H1 (cell line): Measurements from ENCODE around the gene MICOS13. TPM values are rescaled to one million over a fixed set of nuclear protein-coding genes. Genes with fewer than 3 reads are reported as not detected.

ENCODE experiments used
- CTCF ChIA-PET: fragments of 300-600 bp; sonication (Branson Sonifier 250); formaldehyde crosslinking; loops from one replicate; lab custom pipeline; 2021; ENCODE audit not compliant: partially characterized antibody; lab: Charles Lee
- POLR2A ChIA-PET: fragments of 300-600 bp; sonication (Branson Sonifier 250); formaldehyde crosslinking; loops from one replicate; lab custom pipeline; 2021; ENCODE audit warnings: inconsistent platforms; ENCODE audit not compliant: partially characterized antibody; lab: Charles Lee
- DNase-seq, 2 experiments: peaks; one replicate each; pipeline versions ENCODE4 v3.0.0 to v3.0.0-alpha.2; 2010 to 2022; ENCODE audit warnings: low spot score in 2 of 2, low read depth in 1 of 2, mixed read lengths in 1 of 2
- FAIRE-seq: peaks from 2 replicates; lab custom pipeline; 2011; peaks lifted over from hg19 to GRCh38; lab: Jason Lieb, UNC
- H2AFZ ChIP-seq: 2 replicates; pipeline ENCODE4 v1.8.1; 2012; ENCODE audit warnings: low read length, inconsistent platforms
- H2AK5ac ChIP-seq: 2 replicates; pipeline ENCODE4 v1.6.1; 2013; ENCODE audit warnings: low read depth, low read length
- H2BK120ac ChIP-seq: replicated peaks from 2 replicates; pipeline ENCODE3; 2013; ENCODE audit warnings: low read depth, low read length, inconsistent platforms
- H2BK12ac ChIP-seq: 2 replicates; pipeline ENCODE4 v1.6.1; 2013; ENCODE audit warnings: low read depth, low read length
- H2BK15ac ChIP-seq: 2 replicates; pipeline ENCODE4 v1.6.1; 2013; ENCODE audit warnings: low read length
- H2BK20ac ChIP-seq: 2 replicates; pipeline ENCODE4 v1.6.1; 2013; ENCODE audit warnings: low read length
- H2BK5ac ChIP-seq: 2 replicates; pipeline ENCODE4 v1.6.1; 2013; ENCODE audit warnings: low read depth, low read length
- H3K14ac ChIP-seq: 2 replicates; pipeline ENCODE4 v1.6.1; 2013; ENCODE audit warnings: inconsistent platforms; ENCODE audit not compliant: insufficient read length
- H3K18ac ChIP-seq: 2 replicates; pipeline ENCODE4 v1.6.1; 2013; ENCODE audit warnings: low read length; ENCODE audit errors: extremely low read depth
- H3K23ac ChIP-seq: 2 replicates; pipeline ENCODE4 v1.6.1; 2013; ENCODE audit warnings: inconsistent platforms; ENCODE audit not compliant: insufficient read length
- H3K23me2 ChIP-seq: 2 replicates; pipeline ENCODE4 v1.6.1; 2013; ENCODE audit warnings: low read depth, low read length
- H3K27ac ChIP-seq: 2 replicates; pipeline ENCODE4 v1.6.1; 2011; ENCODE audit warnings: low read depth, low read length, inconsistent platforms
- H3K27me3 ChIP-seq, 4 experiments: replicated peaks in 1 of 4; 1 replicate in 1 of 4; 2 replicates in 3 of 4; pipeline versions ENCODE4 v1.6.1 to v1.8.1; 2011 to 2013; ENCODE audit warnings: low read length in 3 of 4, mild to moderate bottlenecking in 3 of 4, inconsistent platforms in 2 of 4, mixed read lengths in 2 of 4, moderate library complexity in 1 of 4; ENCODE audit not compliant: control insufficient read depth in 3 of 4, insufficient read depth in 3 of 4; ENCODE audit errors: extremely low read depth in 1 of 4
- H3K36me3 ChIP-seq, 4 experiments: 2 replicates each; pipeline versions ENCODE4 v1.6.1 to v1.8.1; 2011 to 2013; ENCODE audit warnings: mild to moderate bottlenecking in 4 of 4, low read length in 3 of 4, moderate library complexity in 2 of 4, control low read depth in 1 of 4, inconsistent platforms in 1 of 4; ENCODE audit not compliant: insufficient read depth in 4 of 4, control insufficient read depth in 2 of 4
- H3K4ac ChIP-seq: replicated peaks from 2 replicates; pipeline ENCODE3; 2013; ENCODE audit warnings: low read length, low read depth, mixed read lengths, inconsistent platforms; ENCODE audit not compliant: insufficient read length
- H3K4me1 ChIP-seq, 4 experiments: replicated peaks in 1 of 4; 1 replicate in 1 of 4; 2 replicates in 3 of 4; pipeline versions ENCODE4 v1.6.1 to v1.8.1; 2011 to 2013; ENCODE audit warnings: low read length in 3 of 4, inconsistent platforms in 2 of 4, mixed read lengths in 1 of 4; ENCODE audit not compliant: insufficient read depth in 4 of 4, control insufficient read depth in 3 of 4
- H3K4me2 ChIP-seq, 2 experiments: 2 replicates each; pipeline versions ENCODE4 v1.6.1 to v1.8.1; 2011 to 2013; ENCODE audit warnings: low read depth in 2 of 2, low read length in 2 of 2, control low read depth in 1 of 2, inconsistent platforms in 1 of 2, mild to moderate bottlenecking in 1 of 2; ENCODE audit not compliant: insufficient read depth in 1 of 2
- H3K4me3 ChIP-seq, 4 experiments: fragments of 200-600, 300-600 bp in 1 of 4; sonication (generic), shearing (Covaris generic), sonication (Bioruptor Twin) in 1 of 4; 2 replicates each; pipeline versions ENCODE4 v1.5.1 to v1.8.1; 2011 to 2016; ENCODE audit warnings: low read length in 4 of 4, low read depth in 3 of 4, control low read depth in 2 of 4, inconsistent platforms in 2 of 4, mild to moderate bottlenecking in 2 of 4, mixed read lengths in 1 of 4, moderate library complexity in 1 of 4; ENCODE audit not compliant: insufficient read depth in 2 of 4; ENCODE audit errors: extremely low read depth in 1 of 4
- H3K56ac ChIP-seq: replicated peaks from 2 replicates; pipeline ENCODE3; 2013; ENCODE audit warnings: low read depth, mild to moderate bottlenecking, mixed read lengths, low read length, inconsistent platforms; ENCODE audit not compliant: insufficient read length
- H3K79me1 ChIP-seq: 2 replicates; pipeline ENCODE4 v1.6.1; 2013; ENCODE audit warnings: low read depth, low read length, control low read depth
- H3K79me2 ChIP-seq, 2 experiments: 2 replicates each; pipeline versions ENCODE4 v1.6.1 to v1.8.1; 2012 to 2013; ENCODE audit warnings: low read length in 2 of 2, mild to moderate bottlenecking in 2 of 2, inconsistent platforms in 1 of 2; ENCODE audit not compliant: insufficient read depth in 2 of 2, control insufficient read depth in 1 of 2
- H3K9ac ChIP-seq, 4 experiments: replicated peaks in 1 of 4; 1 replicate in 1 of 4; 2 replicates in 3 of 4; pipeline versions ENCODE4 v1.6.1 to v1.8.1; 2011 to 2013; ENCODE audit warnings: low read depth in 3 of 4, low read length in 3 of 4, control low read depth in 2 of 4, mild to moderate bottlenecking in 2 of 4, moderate library complexity in 2 of 4, inconsistent platforms in 1 of 4; ENCODE audit errors: extremely low read depth in 1 of 4
- H3K9me3 ChIP-seq, 2 experiments: 2 replicates each; pipeline versions ENCODE4 v1.6.1 to v1.8.1; 2012 to 2013; ENCODE audit warnings: mild to moderate bottlenecking in 2 of 2, moderate library complexity in 2 of 2, control low read depth in 1 of 2, inconsistent platforms in 1 of 2, low read depth in 1 of 2, low read length in 1 of 2, mixed read lengths in 1 of 2; ENCODE audit not compliant: insufficient read depth in 2 of 2
- H4K20me1 ChIP-seq, 2 experiments: replicated peaks in 1 of 2; 2 replicates each; pipeline versions ENCODE3 to v1.8.1; 2011 to 2013; ENCODE audit warnings: inconsistent platforms in 2 of 2, low read length in 2 of 2, mild to moderate bottlenecking in 1 of 2; ENCODE audit not compliant: insufficient read depth in 2 of 2, control insufficient read depth in 1 of 2
- H4K5ac ChIP-seq: 2 replicates; pipeline ENCODE4 v1.6.1; 2013; ENCODE audit warnings: low read length, low read depth, mixed read lengths, inconsistent platforms; ENCODE audit not compliant: insufficient read length
- H4K8ac ChIP-seq: 2 replicates; pipeline ENCODE4 v1.8.0; 2013; ENCODE audit warnings: mild to moderate bottlenecking, moderate library complexity, low read length, inconsistent platforms; ENCODE audit not compliant: insufficient read depth; ENCODE audit errors: extremely low read depth
- H4K91ac ChIP-seq: replicated peaks from 2 replicates; pipeline ENCODE3; 2013; ENCODE audit warnings: low read length, mixed read lengths, inconsistent platforms; ENCODE audit not compliant: insufficient read length
- EZH2 ChIP-seq: fragments of 200-600 bp; sonication (generic); IDR thresholded peaks from 2 replicates; pipeline ENCODE4 v1.7.1; 2012; ENCODE audit warnings: low read depth, mild to moderate bottlenecking, moderate library complexity, low read length, inconsistent platforms; ENCODE audit not compliant: severe bottlenecking
- GTF2F1 ChIP-seq: IDR thresholded peaks from 2 replicates; pipeline ENCODE4 v1.6.1; 2012; ENCODE audit warnings: low read depth, low read length, improper control_type of control experiment, borderline replicate concordance
- MAFK ChIP-seq: IDR thresholded peaks from 2 replicates; pipeline ENCODE4 v1.6.1; 2012; ENCODE audit warnings: low read depth, mild to moderate bottlenecking, improper control_type of control experiment, low read length
- POLR2A ChIP-seq, 2 experiments: IDR thresholded peaks; 1 replicate in 1 of 2; 2 replicates in 1 of 2; pipeline ENCODE4 v1.6.1; 2011; ENCODE audit warnings: low read depth in 2 of 2, low read length in 2 of 2, mild to moderate bottlenecking in 2 of 2; ENCODE audit errors: control extremely low read depth in 1 of 2
- RNF2 ChIP-seq: fragments of 200-900, 300-1000 bp; sonication (generic); IDR thresholded peaks from 2 replicates; pipeline ENCODE4 v1.7.1; 2016; ENCODE audit warnings: borderline replicate concordance, low read depth, mild to moderate bottlenecking, antibody characterized with exemption, low read length; ENCODE audit not compliant: poor library complexity, severe bottlenecking; ENCODE audit errors: missing control alignments
- SP2 ChIP-seq: IDR thresholded peaks from 2 replicates; pipeline ENCODE4 v1.6.1; 2012; ENCODE audit warnings: mild to moderate bottlenecking, low read length, inconsistent platforms
- SP4 ChIP-seq: IDR thresholded peaks from 2 replicates; pipeline ENCODE4 v1.6.1; 2012; ENCODE audit warnings: low read length, inconsistent platforms
- YY1 ChIP-seq: IDR thresholded peaks from 2 replicates; pipeline ENCODE4 v1.6.1; 2011; ENCODE audit warnings: low read depth, mild to moderate bottlenecking, low read length
- WGBS, 2 experiments: shearing (Covaris generic) in 1 of 2; methylation state at CpG; one replicate each; pipeline versions ENCODE4 v1.1.6 to v1.1.7; 2013 to 2015; ENCODE audit warnings: low lambda C conversion rate in 2 of 2, mixed read lengths in 2 of 2, inconsistent platforms in 1 of 2, low coverage in 1 of 2, missing lambda C conversion rate in 1 of 2; ENCODE audit not compliant: insufficient replicate concordance in 2 of 2, insufficient coverage in 1 of 2, insufficient read length in 1 of 2; ENCODE audit errors: extremely low coverage in 1 of 2, missing lambda C conversion rate in 1 of 2; 5-methylcytosine and 5-hydroxymethylcytosine counted together
- polyA plus RNA-seq, 7 experiments: library from polyadenylated mRNA; depleted of rRNA in 3 of 7; stranded (reverse) in 5 of 7; unstranded in 2 of 7; fragments of >200 nt in 5 of 7; fragments of 200-250 nt in 2 of 7; gene quantifications; 1 replicate in 5 of 7; 2 replicates in 1 of 7; 4 replicates in 1 of 7; pipeline versions ENCODE4 v1.2.1 to v1.2.3, GENCODE V29; 2011 to 2013; ENCODE audit warnings: missing spikeins in 2 of 7, mixed read lengths in 2 of 7
- total RNA-seq: library from RNA; stranded (reverse); fragmentation: NEBNext Ultra II Directional; extraction: Animal tissue kit (Norgen Biotek cat#: 25700); gene quantifications from 2 replicates; pipeline ENCODE4 v1.2.1, GENCODE V29; 2021

The MICOS13 gene
- total and polyA plus RNA-seq, 2 of the 8 experiments (the other 6 are each of a cell fraction or from before 2014, with no cell fraction given): 17.3 to 36.1 TPM

DNA sequence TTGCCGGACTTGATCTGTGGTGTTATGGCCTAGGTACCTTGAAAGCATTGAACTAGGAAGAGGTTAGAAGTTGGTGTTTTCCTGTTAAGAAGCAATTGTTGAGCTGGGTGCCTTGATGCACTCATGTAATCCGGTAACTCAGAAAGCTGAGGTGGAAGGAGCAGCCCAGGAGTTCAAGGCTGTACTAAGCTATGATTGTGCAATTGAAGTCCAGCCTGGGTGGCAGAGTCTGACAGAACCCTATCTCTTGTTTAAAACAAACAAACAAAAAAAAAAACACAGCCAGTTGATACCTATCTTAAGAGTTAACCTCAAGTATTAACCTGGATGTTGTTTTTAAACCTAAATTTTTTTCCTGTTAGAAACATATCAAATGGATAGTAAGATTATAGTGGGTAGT is 38.1 kb downstream of the MICOS13 start:
- Histone ChIP-seq H2BK5ac (no peak overlapping the region), H3K56ac (no peak overlapping the region), H3K36me3 (peaks cover 16 to 59% (median 47%) of the 10 kb centered on the region in 4 experiments), H3K9ac (no peak overlapping the region), H3K79me2 (peaks cover 3 to 88% of the 10 kb centered on the region in 2 experiments; a peak in 3 of 4 replicates), H3K4ac (no peak overlapping the region), H3K27me3 (no peaks in the 10 kb centered on the region), H3K4me1 (no peaks in the 10 kb centered on the region), H3K9me3 (no peaks in the 10 kb centered on the region), H4K8ac (no peak overlapping the region), H3K79me1 (peaks cover 9% of the 10 kb centered on the region), H3K14ac (no peak overlapping the region), H3K4me2 (no peak overlapping the region), H3K18ac (no peak overlapping the region), H2AFZ (no peak overlapping the region), H2BK15ac (no peak overlapping the region), H3K4me3 (no peak overlapping the region), H3K23me2 (no peaks in the 10 kb centered on the region), H2BK120ac (no peak overlapping the region), H2BK12ac (no peak overlapping the region), H4K91ac (no peak overlapping the region), H2AK5ac (no peak overlapping the region), H4K5ac (no peak overlapping the region), H3K23ac (no peak overlapping the region), H3K27ac (no peak overlapping the region), H4K20me1 (peaks cover 21 to 31% of the 10 kb centered on the region in 2 experiments), H2BK20ac (no peak overlapping the region)
- CTCF ChIA-PET: interaction anchor here (1.2 to 1.3 kb wide), 2 partner anchors 9 to 30 kb away, joined by 4 read pairs; no protein-coding TSS in a partner anchor
- DNase-seq (no peak), FAIRE-seq (no peak)
- POLR2A ChIA-PET: interaction anchor here (0.7 to 1.9 kb wide), 4 partner anchors 9 to 48 kb away, joined by 3 to 8 read pairs (median 3); partner anchors contain the start of gene RPL36
- WGBS, 2 experiments: 98% methylated on average over 2 of the region's 2 CpGs; no CpG with 5 or more reads in 1 of the 2 experiments
- no peak for TF ChIP-seq SP2
- no peak for TF ChIP-seq SP4
- no peak for TF ChIP-seq POLR2A (IDR thresholded peaks at IDR 0.05; ENCODE audit: control extremely low read depth in 1 of 2, low read depth in 2 of 2, low read length in 2 of 2)
- no peak for TF ChIP-seq RNF2
- TF ChIP-seq MAFK: no peak
- no peak for TF ChIP-seq EZH2
- TF ChIP-seq YY1: no peak
- no peak for TF ChIP-seq GTF2F1
